ENCODE measurements around the gene PRSS48. TPM values are rescaled to one million over a fixed set of nuclear protein-coding genes. Genes with fewer than 3 reads are reported as not detected.

Gene PRSS48
- polyA plus RNA-seq, 2 donors, result not detected

GRCh38 chr4:151291485-151291884 lies 14.5 kb downstream of the PRSS48 start:
- peaks cover 0 to 5% of the 10 kb centered on the region in 2 donors for H3K36me3 ChIP-seq (ENCODE audit: control insufficient read depth in 2 of 2, insufficient read depth in 2 of 2, low read length in 1 of 2)
- 59 to 70% methylated on average over 1 of the region's 1 CpG for WGBS, 2 donors
- H3K9me3 ChIP-seq (ENCODE audit: control insufficient read depth in 2 of 2, insufficient read depth in 1 of 2, low read depth in 1 of 2, low read length in 1 of 2), result no peaks in the 10 kb centered on the region
- H3K4me3 ChIP-seq (ENCODE audit: low read depth in 1 of 2, low read length in 2 of 2), result no peak overlapping the region
- no peaks in the 10 kb centered on the region for H3K4me1 ChIP-seq (ENCODE audit: control insufficient read depth in 2 of 2, insufficient read depth in 2 of 2, low read length in 1 of 2)
- no peaks in the 10 kb centered on the region for H3K27me3 ChIP-seq (ENCODE audit: control insufficient read depth in 1 of 2, insufficient read depth in 2 of 2, low read length in 2 of 2)
- no peak overlapping the region for H3K27ac ChIP-seq (ENCODE audit: low read depth in 2 of 2, low read length in 1 of 2)

GRCh38 chr4:151292038-151292437 lies 15.1 kb downstream of the PRSS48 start:
- H3K4me1 ChIP-seq (ENCODE audit: control insufficient read depth in 2 of 2, insufficient read depth in 2 of 2, low read length in 1 of 2), result no peaks in the 10 kb centered on the region
- H3K27me3 ChIP-seq (ENCODE audit: control insufficient read depth in 1 of 2, insufficient read depth in 2 of 2, low read length in 2 of 2), result no peaks in the 10 kb centered on the region
- H3K27ac ChIP-seq (ENCODE audit: low read depth in 2 of 2, low read length in 1 of 2), result no peak overlapping the region
- H3K9me3 ChIP-seq (ENCODE audit: control insufficient read depth in 2 of 2, insufficient read depth in 1 of 2, low read depth in 1 of 2, low read length in 1 of 2), result no peaks in the 10 kb centered on the region
- WGBS, 2 donors, result 88 to 95% methylated on average over 2 of the region's 2 CpGs
- no peak overlapping the region for H3K4me3 ChIP-seq (ENCODE audit: low read depth in 1 of 2, low read length in 2 of 2)
- H3K36me3 ChIP-seq (ENCODE audit: control insufficient read depth in 2 of 2, insufficient read depth in 2 of 2, low read length in 1 of 2), result peaks cover 0 to 5% of the 10 kb centered on the region in 2 donors

- H3K36me3 ChIP-seq (ENCODE audit: control insufficient read depth in 2 of 2, insufficient read depth in 2 of 2, low read length in 1 of 2), result peaks cover 0 to 5% of the 10 kb centered on the region in 2 donors
- H3K9me3 ChIP-seq (ENCODE audit: control insufficient read depth in 2 of 2, insufficient read depth in 1 of 2, low read depth in 1 of 2, low read length in 1 of 2), result no peaks in the 10 kb centered on the region
- no peaks in the 10 kb centered on the region for H3K27me3 ChIP-seq (ENCODE audit: control insufficient read depth in 1 of 2, insufficient read depth in 2 of 2, low read length in 2 of 2)
- H3K4me1 ChIP-seq (ENCODE audit: control insufficient read depth in 2 of 2, insufficient read depth in 2 of 2, low read length in 1 of 2), result no peaks in the 10 kb centered on the region
- H3K27ac ChIP-seq (ENCODE audit: low read depth in 2 of 2, low read length in 1 of 2), result no peak overlapping the region
- H3K4me3 ChIP-seq (ENCODE audit: low read depth in 1 of 2, low read length in 2 of 2), result no peak overlapping the region
- 79 to 95% methylated on average over 5 of the region's 5 CpGs for WGBS, 2 donors
Measured at GRCh38 chr4:151294833-151295496, 18.0 kb downstream of the PRSS48 start.

- Histone ChIP-seq H3K27me3 (ENCODE audit: control insufficient read depth in 1 of 2, insufficient read depth in 2 of 2, low read length in 2 of 2) (no peaks in the 10 kb centered on the region), H3K4me3 (ENCODE audit: low read depth in 1 of 2, low read length in 2 of 2) (no peak overlapping the region), H3K9me3 (ENCODE audit: control insufficient read depth in 2 of 2, insufficient read depth in 1 of 2, low read depth in 1 of 2, low read length in 1 of 2) (no peaks in the 10 kb centered on the region), H3K36me3 (ENCODE audit: control insufficient read depth in 2 of 2, insufficient read depth in 2 of 2, low read length in 1 of 2) (peaks cover 0 to 5% of the 10 kb centered on the region in 2 donors), H3K27ac (ENCODE audit: low read depth in 2 of 2, low read length in 1 of 2) (no peak overlapping the region), H3K4me1 (ENCODE audit: control insufficient read depth in 2 of 2, insufficient read depth in 2 of 2, low read length in 1 of 2) (no peaks in the 10 kb centered on the region)
- WGBS, 2 donors, result 58 to 70% methylated on average over 3 of the region's 3 CpGs
Measured at GRCh38 chr4:151296227-151296626, 19.3 kb downstream of the PRSS48 start.

- Histone ChIP-seq H3K27ac (ENCODE audit: low read depth in 2 of 2, low read length in 1 of 2) (no peak overlapping the region), H3K4me1 (ENCODE audit: control insufficient read depth in 2 of 2, insufficient read depth in 2 of 2, low read length in 1 of 2) (no peaks in the 10 kb centered on the region), H3K4me3 (ENCODE audit: low read depth in 1 of 2, low read length in 2 of 2) (no peak overlapping the region), H3K9me3 (ENCODE audit: control insufficient read depth in 2 of 2, insufficient read depth in 1 of 2, low read depth in 1 of 2, low read length in 1 of 2) (no peaks in the 10 kb centered on the region), H3K27me3 (ENCODE audit: control insufficient read depth in 1 of 2, insufficient read depth in 2 of 2, low read length in 2 of 2) (no peaks in the 10 kb centered on the region), H3K36me3 (ENCODE audit: control insufficient read depth in 2 of 2, insufficient read depth in 2 of 2, low read length in 1 of 2) (peaks cover 0 to 5% of the 10 kb centered on the region in 2 donors)
Measured at GRCh38 chr4:151297170-151297569, 20.2 kb downstream of the PRSS48 start.

- Histone ChIP-seq H3K9me3 (ENCODE audit: control insufficient read depth in 2 of 2, insufficient read depth in 1 of 2, low read depth in 1 of 2, low read length in 1 of 2) (no peaks in the 10 kb centered on the region), H3K4me1 (ENCODE audit: control insufficient read depth in 2 of 2, insufficient read depth in 2 of 2, low read length in 1 of 2) (peaks cover 0 to 2% of the 10 kb centered on the region in 2 donors), H3K36me3 (ENCODE audit: control insufficient read depth in 2 of 2, insufficient read depth in 2 of 2, low read length in 1 of 2) (peaks cover 0 to 1% of the 10 kb centered on the region in 2 donors), H3K27ac (ENCODE audit: low read depth in 2 of 2, low read length in 1 of 2) (no peak overlapping the region), H3K27me3 (ENCODE audit: control insufficient read depth in 1 of 2, insufficient read depth in 2 of 2, low read length in 2 of 2) (no peaks in the 10 kb centered on the region), H3K4me3 (ENCODE audit: low read depth in 1 of 2, low read length in 2 of 2) (no peak overlapping the region)
- WGBS, 2 donors, result 69 to 72% methylated on average over 4 of the region's 4 CpGs
Measured at GRCh38 chr4:151302432-151302831, 25.5 kb downstream of the PRSS48 start.

- no peak overlapping the region for H3K4me3 ChIP-seq (ENCODE audit: low read depth in 1 of 2, low read length in 2 of 2)
- no peak overlapping the region for H3K27ac ChIP-seq (ENCODE audit: low read depth in 2 of 2, low read length in 1 of 2)
- H3K4me1 ChIP-seq (ENCODE audit: control insufficient read depth in 2 of 2, insufficient read depth in 2 of 2, low read length in 1 of 2), result peaks cover 0 to 2% of the 10 kb centered on the region in 2 donors
- no peaks in the 10 kb centered on the region for H3K9me3 ChIP-seq (ENCODE audit: control insufficient read depth in 2 of 2, insufficient read depth in 1 of 2, low read depth in 1 of 2, low read length in 1 of 2)
- H3K27me3 ChIP-seq (ENCODE audit: control insufficient read depth in 1 of 2, insufficient read depth in 2 of 2, low read length in 2 of 2), result no peaks in the 10 kb centered on the region
- peaks cover 0 to 3% of the 10 kb centered on the region in 2 donors for H3K36me3 ChIP-seq (ENCODE audit: control insufficient read depth in 2 of 2, insufficient read depth in 2 of 2, low read length in 1 of 2)
Measured at GRCh38 chr4:151304226-151304625, 27.3 kb downstream of the PRSS48 start.

GRCh38 chr4:151304755-151305154 lies 27.8 kb downstream of the PRSS48 start:
- Histone ChIP-seq H3K9me3 (ENCODE audit: control insufficient read depth in 2 of 2, insufficient read depth in 1 of 2, low read depth in 1 of 2, low read length in 1 of 2) (no peaks in the 10 kb centered on the region), H3K27ac (ENCODE audit: low read depth in 2 of 2, low read length in 1 of 2) (no peak overlapping the region), H3K36me3 (ENCODE audit: control insufficient read depth in 2 of 2, insufficient read depth in 2 of 2, low read length in 1 of 2) (peaks cover 0 to 3% of the 10 kb centered on the region in 2 donors), H3K4me3 (ENCODE audit: low read depth in 1 of 2, low read length in 2 of 2) (no peak overlapping the region), H3K27me3 (ENCODE audit: control insufficient read depth in 1 of 2, insufficient read depth in 2 of 2, low read length in 2 of 2) (no peaks in the 10 kb centered on the region), H3K4me1 (ENCODE audit: control insufficient read depth in 2 of 2, insufficient read depth in 2 of 2, low read length in 1 of 2) (peaks cover 0 to 2% of the 10 kb centered on the region in 2 donors)

GRCh38 chr4:151310124-151310728 lies 33.3 kb downstream of the PRSS48 start:
- no peaks in the 10 kb centered on the region for H3K9me3 ChIP-seq (ENCODE audit: control insufficient read depth in 2 of 2, insufficient read depth in 1 of 2, low read depth in 1 of 2, low read length in 1 of 2)
- no peaks in the 10 kb centered on the region for H3K27me3 ChIP-seq (ENCODE audit: control insufficient read depth in 1 of 2, insufficient read depth in 2 of 2, low read length in 2 of 2)
- 90 to 92% methylated on average over 5 of the region's 5 CpGs for WGBS, 2 donors
- no peak overlapping the region for H3K27ac ChIP-seq (ENCODE audit: low read depth in 2 of 2, low read length in 1 of 2)
- H3K4me3 ChIP-seq (ENCODE audit: low read depth in 1 of 2, low read length in 2 of 2), result no peak overlapping the region
- H3K4me1 ChIP-seq (ENCODE audit: control insufficient read depth in 2 of 2, insufficient read depth in 2 of 2, low read length in 1 of 2), result peaks cover 3 to 4% of the 10 kb centered on the region in 2 donors
- H3K36me3 ChIP-seq (ENCODE audit: control insufficient read depth in 2 of 2, insufficient read depth in 2 of 2, low read length in 1 of 2), result peaks cover 0 to 3% of the 10 kb centered on the region in 2 donors

Data from esophagus (tissue), 2 donors.